Pons (tissue), 1 donor: ENCODE measurements around the gene CDS2.

Experiments used
- DNase-seq: peaks from one replicate; pipeline ENCODE4 v3.0.0-alpha.2; 2016; ENCODE audit warnings: low spot score

The CDS2 gene

DNA sequence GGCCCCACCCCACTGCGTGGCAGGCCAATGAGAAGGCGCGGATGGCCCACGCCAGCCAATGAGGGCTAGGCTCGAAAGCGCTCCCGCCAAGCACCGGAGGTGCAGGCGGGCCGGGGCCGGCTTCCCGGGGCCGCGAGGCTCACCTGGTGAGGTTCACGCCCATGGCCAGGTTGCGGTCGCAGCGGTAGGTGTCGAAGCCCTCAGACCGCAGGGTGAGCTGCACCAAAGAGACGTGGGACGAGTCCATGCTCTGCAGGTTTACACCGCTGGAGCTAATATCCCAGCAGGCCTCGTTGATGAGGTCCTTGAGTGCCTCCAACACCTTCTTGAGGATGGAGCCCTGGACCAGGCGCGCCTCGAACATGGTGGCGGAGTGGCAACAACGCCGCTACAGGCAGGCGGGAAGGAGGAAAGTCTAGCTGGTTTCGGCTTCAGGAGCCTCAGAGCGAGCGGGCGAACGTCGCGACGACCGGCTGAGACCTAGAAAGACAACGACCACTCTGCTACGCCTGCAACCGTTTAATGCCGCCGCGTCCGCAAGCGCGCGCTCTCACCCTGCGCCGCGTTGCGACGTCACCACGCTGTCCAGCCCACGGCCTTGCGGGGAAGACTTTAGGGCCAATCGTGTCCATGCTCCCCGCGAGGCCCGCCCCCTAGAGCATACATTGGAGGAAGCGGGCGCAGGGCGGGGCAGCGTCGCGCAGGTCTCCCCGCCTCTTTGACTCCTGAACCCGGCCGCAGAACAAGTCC lies 7.2 kb upstream of the CDS2 start, which contains the start of gene PCNA:
TSS of gene PCNA (minus strand) at position 524 of the 750 bp plus-strand sequence. CDS start at position 364, 160 bp downstream.
- peak; percentile 97 for DNase-seq

DNA sequence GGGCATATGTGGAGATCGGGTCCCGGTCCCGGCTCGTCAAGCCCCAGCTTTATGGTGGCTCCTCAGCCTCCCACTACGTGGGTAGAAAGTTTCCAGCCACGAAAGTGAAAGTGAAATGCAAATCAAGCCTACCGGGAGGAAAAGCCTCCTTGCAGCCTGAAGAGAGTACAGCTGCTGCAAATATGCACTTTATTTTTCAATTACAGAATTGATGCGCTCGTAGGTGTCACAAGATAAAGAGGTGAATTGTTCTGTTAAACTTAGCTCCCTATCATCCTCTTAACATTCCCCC lies 6.7 kb upstream of the CDS2 start:
- no peak for DNase-seq

DNA sequence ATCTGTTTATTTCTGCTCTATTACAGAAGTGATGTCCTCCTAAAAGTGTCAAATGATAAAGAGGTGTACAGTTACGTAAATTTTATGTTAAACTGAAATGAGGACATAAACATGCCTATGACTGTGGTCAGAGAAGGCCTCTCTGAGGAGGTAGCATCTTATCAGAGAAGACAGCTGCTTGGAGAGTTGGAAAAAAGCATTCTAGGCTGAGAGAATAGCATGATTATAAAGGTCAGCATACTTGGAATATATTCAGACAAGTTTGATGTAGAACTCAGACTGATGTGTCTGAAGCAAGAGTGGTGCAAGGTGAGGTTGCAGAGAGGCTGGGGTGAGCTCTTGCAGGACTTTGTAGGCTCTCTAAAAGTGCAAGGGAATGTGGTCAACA lies 3.9 kb upstream of the CDS2 start:
- DNase-seq: no peak

DNA sequence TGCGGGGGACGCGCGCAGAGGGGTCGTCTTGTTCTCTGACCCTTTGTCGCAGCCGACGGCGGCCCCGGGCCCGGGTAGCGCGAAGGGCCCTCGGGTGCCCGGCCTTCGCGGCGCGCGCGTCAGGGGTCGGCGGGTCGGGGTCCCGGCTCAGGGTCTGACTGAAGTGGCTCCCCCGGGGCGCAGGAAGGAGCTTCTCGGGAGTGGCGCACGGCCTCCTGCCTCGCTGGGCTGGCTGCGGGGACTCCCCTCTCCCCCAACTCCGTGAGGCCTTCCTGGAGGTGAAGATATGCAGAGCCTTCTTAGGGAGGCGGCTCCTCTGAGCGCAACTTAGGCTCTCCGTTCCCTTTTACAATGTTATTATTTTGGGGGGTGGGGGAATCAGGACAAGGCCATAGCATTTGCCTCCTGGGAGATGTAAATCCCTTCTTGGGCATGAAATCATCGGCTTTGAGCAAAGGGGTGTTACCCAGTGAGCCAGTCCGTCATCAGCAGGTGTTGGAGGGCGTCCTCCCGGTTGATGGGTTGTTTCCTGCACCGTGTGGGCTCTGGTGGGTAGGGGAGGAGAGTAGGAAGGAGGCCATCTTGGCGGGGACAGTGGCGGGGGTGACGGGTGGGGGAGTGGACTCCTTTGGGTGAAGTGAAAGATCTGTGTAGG lies 523 bp downstream of the CDS2 start:
- DNase-seq: no peak

DNA sequence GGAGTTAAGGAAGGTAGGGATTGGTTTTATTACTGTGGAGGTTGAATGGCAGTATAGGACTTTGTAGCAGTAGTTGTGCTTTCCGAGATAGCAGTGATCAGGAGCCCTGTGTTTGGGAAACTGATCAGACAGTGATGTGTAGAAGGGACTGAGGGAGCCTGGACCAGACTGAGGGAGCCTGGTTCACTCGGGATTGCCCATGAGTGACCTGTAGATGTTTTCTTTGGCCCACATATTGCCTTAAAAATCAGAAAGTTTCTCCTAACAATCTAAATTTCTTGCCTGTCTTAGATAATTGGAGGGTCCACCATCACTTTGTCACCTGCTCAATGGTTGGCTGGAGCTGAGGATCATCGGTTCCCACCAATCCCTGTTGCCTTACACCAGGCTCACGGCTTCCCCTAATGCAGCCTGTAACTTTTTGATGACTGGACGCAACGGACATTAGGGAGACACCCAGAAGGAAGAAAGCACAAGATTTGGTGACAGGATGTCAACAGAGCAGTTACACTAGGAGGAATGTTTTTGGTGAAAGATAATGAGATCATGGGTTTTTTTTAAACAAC lies 1.1 kb downstream of the CDS2 start:
- DNase-seq: no peak

DNA sequence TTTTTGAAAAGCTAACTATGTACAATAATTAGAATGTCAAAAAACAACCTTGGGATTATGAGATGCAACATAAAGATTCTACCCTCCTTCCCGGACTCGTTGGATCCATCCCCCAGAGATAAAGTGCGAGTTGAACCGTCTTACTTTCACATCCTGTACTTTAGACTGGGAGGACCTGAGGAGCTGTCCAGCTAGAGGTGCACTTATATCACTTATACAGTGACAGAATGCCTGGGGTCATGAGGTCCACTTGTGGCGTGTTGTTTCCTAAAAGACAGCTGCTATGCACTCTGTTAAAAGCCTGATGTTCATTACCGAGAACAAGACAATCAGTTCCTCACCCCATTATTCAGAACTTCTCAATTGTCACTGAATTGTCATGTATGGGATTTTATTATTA lies 2.1 kb downstream of the CDS2 start:
- no peak for DNase-seq

DNA sequence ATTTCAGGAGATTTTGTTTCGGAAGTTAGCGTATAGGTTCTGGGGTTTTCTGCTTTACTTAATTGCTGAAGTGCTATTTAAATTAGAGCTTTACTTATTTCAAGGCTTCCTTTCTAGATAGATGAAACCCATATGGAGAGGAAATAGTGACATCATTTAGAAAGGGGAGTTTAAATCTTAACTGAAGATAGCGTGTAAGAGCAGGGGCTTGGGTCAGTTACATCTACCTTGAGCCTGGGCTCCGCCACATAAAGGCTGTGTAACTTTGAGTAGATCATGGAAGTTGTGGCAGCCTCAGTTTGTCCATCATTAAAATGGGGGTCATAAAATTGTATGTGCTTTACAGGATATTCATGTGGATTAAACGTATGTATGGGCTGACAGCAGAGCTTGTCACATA lies 4.7 kb downstream of the CDS2 start:
- DNase-seq: no peak

DNA sequence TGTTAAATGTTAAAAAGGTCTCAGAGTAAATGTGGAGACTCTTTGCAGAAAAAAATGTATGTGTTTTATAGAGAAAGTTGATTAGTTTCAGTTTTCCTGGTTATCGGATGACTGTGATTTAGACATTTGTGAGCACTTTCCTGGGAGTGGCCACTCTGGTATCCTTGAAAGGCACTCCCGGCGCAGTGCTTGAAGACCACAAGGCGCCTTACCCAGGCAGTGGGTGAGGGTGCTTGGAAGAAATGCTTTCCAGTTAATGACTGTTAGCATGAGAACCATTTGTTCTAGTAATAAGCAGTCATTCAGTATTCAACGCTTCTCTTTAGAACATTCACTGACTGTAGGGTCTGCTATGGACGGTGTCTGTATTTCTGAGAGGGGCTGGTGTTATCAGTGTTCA lies 7.2 kb downstream of the CDS2 start:
- DNase-seq: no peak

DNA sequence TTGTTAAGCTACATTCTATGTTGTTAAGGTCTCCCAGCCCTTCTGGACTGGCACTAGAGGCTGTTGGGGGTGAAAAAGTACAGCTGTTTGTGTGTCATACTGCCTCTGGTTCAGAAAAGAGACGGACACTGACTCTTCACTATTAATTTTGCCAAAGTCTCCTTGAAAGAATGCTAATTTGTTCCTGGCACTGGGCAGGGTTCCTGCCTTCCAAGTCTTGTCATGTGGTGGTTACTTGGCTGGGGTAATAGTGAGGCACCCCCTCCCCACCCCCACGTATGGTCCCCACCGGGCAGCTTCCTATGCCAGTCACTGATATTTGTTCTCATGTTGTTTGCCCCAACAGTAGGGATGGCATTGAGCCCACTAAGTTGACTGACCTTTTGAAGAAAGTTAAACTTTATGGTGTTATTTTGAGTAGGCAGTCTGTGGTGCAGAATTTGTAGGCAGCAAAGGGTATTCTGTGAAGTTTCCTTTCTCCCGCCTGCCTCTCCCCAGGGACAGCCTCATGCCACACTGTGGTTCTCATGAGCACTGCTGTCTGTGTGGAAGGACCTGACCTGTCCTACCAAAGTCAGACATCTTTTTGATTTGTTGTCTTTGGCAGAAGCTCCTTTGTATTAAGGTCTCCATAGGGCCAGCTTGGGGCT lies 8.7 kb downstream of the CDS2 start:
- peak; percentile 83 for DNase-seq

DNA sequence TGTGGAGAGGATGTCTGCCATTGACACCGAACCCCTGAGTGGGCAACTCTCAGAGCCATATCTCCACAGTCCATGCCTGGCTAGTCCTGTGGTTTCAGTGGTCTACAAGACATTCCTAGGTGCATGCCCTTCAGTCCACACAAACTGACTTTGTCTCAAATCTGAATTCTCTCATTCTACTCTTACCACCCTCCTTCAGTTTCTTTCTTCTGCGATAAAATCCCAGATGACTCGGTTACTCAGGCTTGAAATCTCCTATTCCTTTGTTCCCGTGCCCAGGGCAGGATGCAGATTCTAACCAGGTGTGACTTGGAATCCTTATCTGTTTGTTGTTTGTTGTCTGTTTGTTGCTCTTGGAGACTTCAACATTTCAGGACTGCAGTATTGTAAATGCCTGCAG lies 9.3 kb downstream of the CDS2 start:
- DNase-seq: no peak

DNA sequence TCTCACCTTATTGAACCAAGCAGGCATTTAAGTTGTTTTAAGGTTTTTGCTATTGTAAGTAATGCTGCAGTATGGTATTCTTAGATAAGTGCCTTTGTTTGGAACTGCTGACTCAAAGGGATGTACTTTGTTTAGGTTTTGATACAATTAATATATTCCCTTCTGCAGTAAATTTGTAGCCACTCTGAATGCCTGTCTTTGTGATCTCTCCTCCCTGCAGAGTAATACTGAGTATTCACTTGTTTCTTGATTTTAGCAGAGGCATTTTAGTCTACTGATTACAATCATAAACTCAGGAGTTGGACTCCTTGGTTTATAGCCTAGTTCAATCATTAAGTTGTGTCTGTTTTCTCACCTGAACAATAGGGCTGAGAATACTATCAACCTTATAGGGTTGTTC lies 13.4 kb downstream of the CDS2 start:
- peak; percentile 80 for DNase-seq

DNA sequence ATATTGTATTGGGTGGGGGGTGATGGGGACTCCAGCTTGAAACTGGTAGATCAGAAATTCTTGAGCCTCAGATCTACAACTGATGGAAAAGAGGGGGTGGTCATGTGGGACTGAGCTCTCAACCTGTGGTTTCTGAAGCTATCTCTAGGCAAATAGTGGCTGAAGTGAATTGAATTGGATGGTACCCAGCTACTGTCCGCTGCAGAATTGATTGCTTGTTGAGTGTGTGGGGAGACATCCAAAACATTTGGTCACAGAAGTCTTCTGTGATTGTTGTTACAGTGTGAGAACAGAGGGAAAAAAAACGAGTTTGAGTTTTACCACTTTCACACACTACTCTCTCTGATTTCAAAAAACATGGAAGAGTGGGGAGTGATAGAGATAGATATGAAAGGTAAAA lies 14.8 kb downstream of the CDS2 start:
- DNase-seq: peak; percentile 94

DNA sequence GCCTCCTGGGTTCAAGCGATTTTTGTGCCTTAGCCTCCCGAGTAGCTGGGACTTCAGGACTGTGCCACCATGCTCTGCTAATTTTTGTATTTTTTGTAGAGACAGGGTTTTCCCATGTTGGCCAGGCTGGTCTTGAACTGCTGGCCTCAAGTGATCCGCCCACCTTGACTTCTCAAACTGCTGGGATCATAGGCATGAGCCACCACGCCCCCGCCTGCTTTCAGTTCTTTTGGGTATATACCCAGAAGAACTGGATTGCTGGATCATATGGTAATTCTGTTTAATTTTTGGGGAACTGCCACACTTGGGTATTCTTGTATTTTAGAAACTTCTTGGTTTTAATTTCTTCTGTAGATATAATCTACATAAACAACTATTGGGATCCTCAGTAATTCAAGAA lies 17.0 kb downstream of the CDS2 start:
- DNase-seq: no peak

DNA sequence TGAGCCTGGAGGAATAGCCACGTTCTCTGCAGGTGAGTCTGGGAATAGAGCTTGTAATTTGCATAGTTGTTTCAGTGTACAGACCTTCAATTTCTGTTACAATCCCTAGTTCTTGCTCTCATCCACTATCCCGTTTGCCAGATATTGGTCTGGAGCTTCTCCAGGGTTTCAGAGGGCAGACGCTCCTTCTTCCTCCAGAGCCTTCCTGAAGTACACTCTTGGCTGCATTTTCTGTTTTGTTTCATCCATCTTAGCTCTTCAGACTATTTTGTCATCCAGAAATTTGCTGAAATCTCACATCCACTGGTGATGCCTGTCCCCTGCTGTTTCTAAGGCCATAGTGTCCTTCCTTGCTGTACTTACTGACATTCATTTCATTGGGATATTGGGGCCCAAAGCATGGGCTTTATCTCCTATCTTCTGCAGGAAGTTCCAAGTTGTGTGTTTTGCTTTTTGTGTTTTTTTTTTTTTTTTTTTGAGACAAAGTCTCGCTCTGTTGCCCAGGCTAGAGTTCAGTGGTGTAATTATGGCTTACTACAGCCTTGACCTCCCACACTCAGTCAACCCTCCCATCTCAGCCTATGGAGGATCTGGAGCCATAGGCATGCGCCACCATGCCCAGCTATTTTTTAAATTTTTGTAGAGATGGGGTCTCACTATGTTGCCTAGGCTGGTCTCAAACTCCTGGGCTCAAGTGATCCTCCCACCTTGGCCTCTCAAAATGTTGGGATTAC lies 18.7 kb downstream of the CDS2 start:
- DNase-seq: no peak

DNA sequence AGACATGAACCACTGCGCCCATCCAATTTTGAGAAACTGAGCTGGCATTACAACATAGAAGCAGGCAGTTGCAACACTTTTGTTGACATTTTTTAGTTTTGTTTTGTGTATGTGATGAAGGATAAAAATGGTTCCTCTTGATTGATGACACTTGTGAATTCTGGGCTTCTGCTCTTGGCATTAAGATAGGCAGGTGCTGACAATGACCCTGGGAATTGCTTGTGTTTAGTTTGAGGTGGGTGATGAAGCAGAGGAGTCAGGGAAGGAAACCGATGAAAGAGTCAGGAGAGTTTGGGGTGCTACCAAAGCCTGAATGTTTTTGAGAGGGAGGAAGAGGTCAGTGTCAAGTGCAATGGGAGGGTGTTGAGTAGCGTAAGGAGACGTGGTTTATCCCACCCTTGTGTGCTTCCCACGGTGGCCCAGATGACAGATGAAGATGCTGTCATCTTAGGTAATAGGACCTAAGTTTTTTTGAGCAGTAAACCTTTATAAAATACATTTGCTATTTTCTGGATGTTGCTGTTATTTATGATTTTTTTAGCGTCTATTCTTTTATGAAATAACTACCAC lies 19.4 kb downstream of the CDS2 start:
- DNase-seq: no peak

DNA sequence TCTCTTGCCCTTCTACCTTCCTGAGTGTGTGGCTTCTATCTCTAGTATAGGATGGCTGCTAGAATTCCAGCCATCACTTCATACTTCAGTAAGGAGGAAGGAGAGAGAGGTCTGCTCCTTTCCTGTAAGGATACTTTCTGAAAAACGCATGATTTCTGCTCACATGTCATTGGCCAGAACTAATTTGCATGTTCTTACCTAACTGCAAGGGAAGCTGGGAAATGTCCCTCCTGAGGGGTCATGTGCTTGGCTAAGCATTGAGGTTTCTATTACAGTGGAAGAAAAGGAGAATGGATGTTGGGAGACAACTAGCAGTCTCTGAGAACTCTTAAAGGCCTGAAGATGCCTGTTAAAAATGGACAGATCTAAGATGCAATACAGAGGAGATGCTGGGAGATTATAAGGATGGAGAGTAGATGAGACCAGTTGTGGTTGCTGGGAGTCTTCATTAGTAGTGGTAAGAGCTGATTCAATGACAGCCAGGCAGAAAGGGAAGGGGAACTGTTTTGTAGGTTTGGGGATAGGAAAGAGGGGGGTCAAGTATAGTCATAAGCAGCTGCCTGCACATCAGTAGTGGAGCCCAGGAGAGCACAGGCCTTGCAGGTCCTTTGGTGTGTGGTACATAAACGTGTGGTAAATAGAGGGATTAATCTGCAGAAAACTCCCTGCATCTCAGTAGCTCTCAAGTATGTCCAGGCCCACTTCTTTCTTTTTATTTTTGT lies 20.2 kb downstream of the CDS2 start:
- DNase-seq: no peak

DNA sequence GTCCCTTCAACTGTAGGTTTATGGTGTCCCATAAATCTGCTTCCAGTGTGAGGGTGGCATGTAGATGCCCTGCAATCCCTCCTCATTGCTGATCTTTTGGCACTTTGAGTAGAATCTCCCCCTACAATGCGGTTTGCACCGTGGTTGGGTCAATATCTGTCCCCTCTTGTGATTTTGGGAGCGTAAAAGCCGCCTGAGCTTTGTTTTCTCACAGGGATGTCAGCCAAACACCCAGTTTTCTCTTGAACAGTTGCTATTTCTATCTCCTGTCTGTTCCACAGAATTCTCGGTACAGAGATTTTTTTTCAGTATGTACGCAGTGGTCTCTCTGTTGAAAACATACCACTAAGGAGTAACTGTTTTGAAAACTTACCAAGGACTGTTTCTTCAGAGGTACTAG lies 21.8 kb downstream of the CDS2 start:
- DNase-seq: no peak

DNA sequence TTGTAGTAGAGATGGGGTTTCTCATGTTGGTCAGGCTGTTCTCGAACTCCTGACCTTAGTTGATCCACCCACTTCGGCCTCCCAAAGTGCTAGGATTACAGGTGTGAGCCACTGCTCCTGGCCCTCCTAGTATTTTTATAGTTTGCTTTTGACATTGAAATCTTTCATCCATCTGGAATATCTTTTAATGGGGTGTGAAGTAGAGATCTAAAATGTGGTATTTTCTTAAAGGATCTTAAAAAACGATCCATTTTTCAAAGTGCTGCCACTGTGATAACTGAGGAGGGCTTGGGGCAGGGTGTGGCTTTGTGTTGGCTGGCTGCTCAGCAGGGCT lies 23.1 kb downstream of the CDS2 start:
- no peak for DNase-seq

DNA sequence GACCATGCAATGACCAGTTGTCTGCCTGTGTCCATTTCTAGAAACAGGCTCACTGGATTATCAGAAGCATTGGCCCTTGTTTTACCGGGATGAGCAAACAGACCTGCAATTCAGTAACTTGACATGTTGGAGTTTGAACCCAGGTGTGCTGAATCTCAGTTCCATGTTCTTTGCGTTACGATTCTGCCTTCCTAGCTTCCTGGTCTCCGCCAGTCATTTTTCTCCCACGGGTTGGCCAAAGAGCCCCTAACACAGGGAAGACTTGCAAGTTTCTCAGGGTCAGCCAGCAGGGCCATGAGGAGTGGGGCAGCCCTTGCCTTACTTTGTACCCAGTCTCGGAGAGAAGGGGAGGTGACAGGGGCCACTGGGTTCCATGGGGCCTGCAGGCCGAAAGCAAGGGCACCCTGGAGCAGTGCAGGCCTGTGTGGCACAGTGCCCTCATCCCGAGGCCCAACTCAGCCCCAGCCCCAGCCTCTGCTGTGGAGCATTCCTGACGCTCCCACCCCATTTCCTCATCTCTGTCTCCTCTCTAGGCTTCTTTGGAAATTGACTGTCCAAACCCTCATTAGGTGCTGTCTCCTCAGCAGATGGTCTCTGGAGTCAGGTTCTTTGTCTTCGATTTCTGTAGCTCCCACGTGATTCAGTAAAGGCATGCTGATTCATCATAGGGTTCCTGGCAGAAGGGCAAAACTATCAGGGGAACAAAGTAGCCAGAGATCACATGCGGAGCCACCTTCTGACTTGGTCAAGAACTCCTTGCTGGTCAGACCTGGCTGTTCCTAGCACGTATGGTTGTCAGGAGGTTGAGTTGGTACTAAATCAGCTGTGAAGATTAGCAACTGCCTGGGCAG lies 23.6 kb downstream of the CDS2 start:
- no peak for DNase-seq

DNA sequence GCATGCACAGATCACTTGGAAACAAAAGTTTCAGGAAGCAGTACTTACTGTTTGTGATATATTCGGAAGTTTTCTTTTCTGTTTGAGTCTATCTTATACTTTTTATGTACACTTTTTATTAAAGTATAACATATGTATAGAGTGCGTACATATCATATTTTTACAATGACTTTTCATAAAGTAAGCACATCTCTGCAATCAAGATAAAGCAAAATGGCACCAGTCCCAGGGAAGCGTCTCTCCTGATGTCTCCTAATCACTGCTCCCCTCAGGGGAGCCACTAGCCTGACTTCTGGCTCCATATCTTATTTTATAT lies 26.3 kb downstream of the CDS2 start:
- no peak for DNase-seq
